BJ (cell line): ENCODE results near the gene FRMPD2. TPM values are rescaled to one million over a fixed set of nuclear protein-coding genes. Genes with fewer than 3 reads are reported as not detected.

Experiments used
- CTCF ChIA-PET: fragments of 350-600 bp; formaldehyde crosslinking; extraction: SDS; loops from one replicate; lab custom pipeline; 2021; ENCODE audit warnings: antibody characterized with exemption, inconsistent platforms; lab: Yijun Ruan, JAX
- POLR2A ChIA-PET: fragments of 300-600 bp; sonication (Branson Sonifier 250); formaldehyde crosslinking; extraction: SDS; loops from one replicate; lab custom pipeline; 2021; ENCODE audit warnings: antibody characterized with exemption; lab: Charles Lee
- DNase-seq: peaks from one replicate; pipeline ENCODE4 v3.0.0-alpha.2; 2011; ENCODE audit warnings: low read depth
- H3K27me3 ChIP-seq: 2 replicates; pipeline ENCODE4 v1.6.0; 2011; ENCODE audit warnings: low read length; ENCODE audit not compliant: control insufficient read depth, insufficient read depth
- H3K36me3 ChIP-seq: 2 replicates; pipeline ENCODE4 v1.5.1; 2011; ENCODE audit warnings: low read length; ENCODE audit not compliant: control insufficient read depth, insufficient read depth
- H3K4me3 ChIP-seq: 2 replicates; pipeline ENCODE4 v1.5.1; 2011; ENCODE audit warnings: low read depth, mild to moderate bottlenecking, control low read depth, low read length
- CTCF ChIP-seq: IDR thresholded peaks from 2 replicates; pipeline ENCODE4 v1.5.1; 2011; ENCODE audit warnings: low read depth, mild to moderate bottlenecking, control low read depth, inconsistent platforms, low read length, moderate library complexity; ENCODE audit not compliant: insufficient read depth
- polyA plus RNA-seq: library from polyadenylated mRNA; depleted of rRNA; stranded (reverse); fragments of >200 nt; gene quantifications from 2 replicates; pipeline ENCODE4 v1.2.3, GENCODE V29; 2011

The FRMPD2 gene
- polyA plus RNA-seq, 1 experiment = not detected

GRCh38 chr10:48309711-48310226, 35.3 kb upstream of the FRMPD2 start:
- TF ChIP-seq CTCF = 0 out of 2 replicates have a peak, but pooled peaks have one; percentile 4
- Histone ChIP-seq H3K4me3 (no peak overlapping the region), H3K36me3 (no peaks in the 10 kb centered on the region), H3K27me3 (no peaks in the 10 kb centered on the region)
- DNase-seq = no peak
- ChIA-PET CTCF (interaction anchor here (0.6 to 2.0 kb wide), 3 partner anchors 32 to 347 kb away, joined by 3 to 18 read pairs (median 3); no protein-coding TSS in a partner anchor), POLR2A (no interaction called here)

DNA sequence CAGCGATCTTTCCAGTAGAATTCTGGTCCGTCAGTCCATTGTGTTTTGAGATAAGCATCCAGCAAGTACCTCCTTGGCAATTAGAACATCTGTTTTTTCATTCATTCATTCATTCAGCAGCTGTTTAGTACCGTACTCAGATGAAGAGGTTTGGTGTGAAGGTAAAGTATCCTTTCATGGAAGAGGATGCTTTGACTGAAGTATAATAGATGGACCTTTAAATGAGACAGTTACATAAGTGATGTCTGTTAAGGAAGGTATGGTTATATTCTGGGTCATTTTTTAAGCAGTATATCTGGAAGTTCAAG, 33.2 kb upstream of the FRMPD2 start:
- no peak for DNase-seq
- ChIA-PET POLR2A (no interaction called here), CTCF (no interaction called here)
- no peaks in the 10 kb centered on the region for H3K36me3 ChIP-seq
- no peak for TF ChIP-seq CTCF
- no peaks in the 10 kb centered on the region for H3K27me3 ChIP-seq
- peak overlapping the region; percentile 89 for H3K4me3 ChIP-seq

DNA sequence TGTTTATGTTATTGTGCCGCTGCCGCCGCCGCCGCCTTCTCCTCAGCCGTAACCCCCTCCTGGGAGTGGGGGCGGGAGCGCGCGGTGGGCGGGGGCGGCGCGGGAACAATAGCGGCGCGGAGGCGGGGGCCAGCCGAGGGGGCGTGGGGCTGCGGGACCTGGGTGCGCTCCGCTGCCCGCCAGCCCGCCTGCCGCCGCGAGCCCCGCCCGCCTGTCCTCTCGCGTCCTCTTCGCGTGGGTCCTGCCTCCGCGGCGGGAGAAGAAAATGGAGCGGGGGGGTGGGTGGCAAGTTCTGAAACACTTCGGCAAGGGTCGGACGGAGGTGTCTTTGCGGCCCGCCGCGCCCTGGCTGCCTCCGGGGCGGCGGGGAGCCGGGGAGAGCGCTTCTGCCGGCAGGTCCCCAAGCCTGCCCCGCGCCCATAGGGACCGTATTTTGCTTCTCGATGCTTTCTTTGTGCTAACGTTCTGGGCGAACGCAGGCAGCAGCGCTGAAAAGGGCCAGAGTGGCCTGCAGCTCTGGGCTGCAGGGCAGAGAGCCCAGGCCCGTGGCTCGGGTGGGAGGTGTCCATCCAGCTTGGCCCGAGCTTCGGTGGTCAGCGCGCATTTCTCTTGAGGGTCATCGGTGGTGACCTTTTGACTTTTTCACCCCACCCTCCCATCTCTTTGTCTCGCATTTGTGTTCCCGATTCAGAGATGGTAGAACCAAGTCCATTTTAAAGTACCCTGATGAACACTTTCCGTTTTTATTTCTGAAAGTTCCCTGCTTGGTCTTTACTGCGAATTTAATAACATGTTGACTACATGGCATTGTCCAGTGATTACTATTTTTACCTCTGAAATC, 32.6 kb upstream of the FRMPD2 start:
- Histone ChIP-seq H3K36me3 (no peaks in the 10 kb centered on the region), H3K4me3 (peak overlapping the region; percentile 89), H3K27me3 (peaks cover 2% of the 10 kb centered on the region; the same call in 1 of the 2 replicates)
- CTCF ChIA-PET = no interaction called here
- TF ChIP-seq CTCF = no peak
- POLR2A ChIA-PET = no interaction called here
- no peak for DNase-seq

DNA sequence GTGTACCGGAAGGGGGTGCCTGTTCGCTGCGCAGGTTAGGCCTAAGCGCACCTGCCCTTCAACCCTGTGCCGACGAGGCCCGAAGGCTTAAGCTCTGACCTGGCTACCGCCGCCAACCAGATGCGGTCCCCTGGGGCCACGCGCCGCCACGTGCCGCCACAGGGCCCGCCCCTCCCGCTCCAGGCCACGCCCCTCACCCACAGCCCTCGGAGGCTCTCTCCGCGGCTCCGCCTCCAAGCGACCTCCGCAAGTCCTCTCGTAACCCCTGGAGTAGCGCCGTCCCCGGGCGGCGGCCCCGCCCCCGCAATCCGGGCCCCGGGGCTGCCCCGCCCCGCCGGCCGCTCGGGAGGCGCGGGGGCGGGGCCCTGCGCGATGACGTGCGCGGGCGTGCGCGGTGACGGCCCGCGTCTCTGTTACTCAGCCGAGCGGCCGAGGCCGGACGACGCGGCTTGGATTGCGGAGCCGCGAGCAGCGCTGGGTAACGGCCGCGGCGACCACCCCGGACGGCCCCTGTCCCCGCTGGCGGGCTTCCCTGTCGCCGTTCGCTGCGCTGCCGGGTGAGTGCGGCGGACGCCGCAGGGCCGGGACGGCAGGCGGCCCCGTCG, 31.9 kb upstream of the FRMPD2 start, which contains the start of gene MAPK8:
TSS of gene MAPK8 (plus strand) at position 413 of the 605 bp plus-strand sequence. CDS start 94,984 bp downstream, outside the sequence.
- ChIA-PET POLR2A (no interaction called here), CTCF (no interaction called here)
- peak within 1 kb of the TSS; percentile 89 for H3K4me3 ChIP-seq
- DNase-seq = peak; percentile 23
- no peaks in the 10 kb centered on the region for H3K36me3 ChIP-seq
- H3K27me3 ChIP-seq = peaks cover 2% of the 10 kb centered on the region; the same call in 1 of the 2 replicates
- TF ChIP-seq CTCF = no peak

DNA sequence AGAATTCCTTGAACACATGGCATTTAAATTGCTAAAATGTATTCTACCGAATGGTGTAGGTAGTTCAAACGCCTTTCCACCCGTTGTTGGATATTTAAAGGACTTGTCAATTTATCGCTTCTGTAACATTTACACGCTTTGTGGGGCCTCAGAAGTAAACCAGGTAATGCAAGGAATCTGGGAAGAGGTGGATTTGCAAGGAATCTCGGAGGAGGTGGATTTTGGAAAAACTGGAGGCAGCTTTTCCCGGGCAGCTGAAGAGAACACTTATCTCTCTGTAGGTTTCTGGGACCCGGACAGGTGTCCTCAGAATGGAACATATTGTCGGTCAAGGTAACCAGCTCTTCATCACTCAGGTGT, 31.4 kb upstream of the FRMPD2 start:
- no peak for TF ChIP-seq CTCF
- CTCF ChIA-PET = no interaction called here
- no peak for DNase-seq
- Histone ChIP-seq H3K27me3 (peaks cover 2% of the 10 kb centered on the region; the same call in 1 of the 2 replicates), H3K4me3 (peak overlapping the region; percentile 89), H3K36me3 (no peaks in the 10 kb centered on the region)
- POLR2A ChIA-PET = no interaction called here
